Stimulated activated naive CD8-positive, alpha-beta T cell treated with anti-CD3 and anti-CD28 coated beads, Interleukin-15, amount 100 ng/mL, for 72 hours (primary cell): ENCODE results near the gene CRYGN.

Experiments used
- ATAC-seq: fragments of 150-1000 bp; cut with Tn5 transposase; 2 replicates; pipeline ENCODE4 v1.10.0; 2021; ENCODE audit warnings: mild to moderate bottlenecking, moderate library complexity
- DNase-seq, 2 donors: peaks; one replicate each; pipeline ENCODE4 v3.0.0; 2021 to 2022
- H3K27ac Mint-ChIP-seq, 2 donors: one replicate each; pipeline ENCODE4 v1.8.0; 2022; ENCODE audit warnings: mild to moderate bottlenecking in 2 of 2, mixed read lengths in 2 of 2, moderate library complexity in 2 of 2
- H3K27me3 Mint-ChIP-seq: one replicate; pipeline ENCODE4 v1.8.0; 2022; ENCODE audit warnings: mixed read lengths
- H3K4me1 Mint-ChIP-seq: one replicate; pipeline ENCODE4 v1.8.0; 2022; ENCODE audit warnings: mild to moderate bottlenecking, mixed read lengths
- H3K4me3 Mint-ChIP-seq, 2 donors: one replicate each; pipeline ENCODE4 v1.8.0; 2022; ENCODE audit warnings: mild to moderate bottlenecking in 2 of 2, mixed read lengths in 2 of 2, moderate library complexity in 1 of 2
- H3K9me3 Mint-ChIP-seq, 2 donors: one replicate each; pipeline ENCODE4 v1.8.0; 2022; ENCODE audit warnings: mixed read lengths in 2 of 2

CRYGN gene, protein sequence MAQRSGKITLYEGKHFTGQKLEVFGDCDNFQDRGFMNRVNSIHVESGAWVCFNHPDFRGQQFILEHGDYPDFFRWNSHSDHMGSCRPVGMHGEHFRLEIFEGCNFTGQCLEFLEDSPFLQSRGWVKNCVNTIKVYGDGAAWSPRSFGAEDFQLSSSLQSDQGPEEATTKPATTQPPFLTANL

GRCh38 chr7:151439855-151440798, at the start of gene CRYGN:
Gene CRYGN (minus strand): TSS chr7:151440141. CDS start chr7:151439917, 224 bp downstream.
- Mint-ChIP-seq H3K27ac (peak within 1 kb of the TSS; percentile 72 to 77), H3K4me3 (peak within 1 kb of the TSS; percentile 68 to 77)

DNA sequence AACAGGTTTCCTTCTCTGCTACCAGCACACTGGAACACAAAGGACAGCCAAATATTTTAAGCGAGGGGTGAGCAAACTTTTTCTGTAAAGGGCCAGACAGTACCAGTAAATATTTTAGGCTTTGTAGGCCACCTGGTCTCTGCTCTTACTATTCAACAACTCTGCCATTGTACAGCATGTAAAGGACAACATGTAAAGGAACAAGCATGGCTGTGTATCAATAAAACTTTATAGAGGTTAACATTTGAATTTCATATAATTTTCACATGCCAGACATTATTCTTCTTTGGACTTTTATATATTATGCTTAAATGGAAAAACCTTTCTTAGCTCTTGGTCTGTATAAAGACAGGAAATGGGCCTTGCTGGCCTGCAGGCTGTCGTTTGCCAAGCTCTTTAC, 49.6 kb upstream of the CRYGN start:
- Mint-ChIP-seq H3K4me3 (no peak overlapping the region), H3K4me1 (peaks cover 31% of the 10 kb centered on the region), H3K27ac (peak overlapping the region in 1 of 2 donors; percentile 81), H3K27me3 (no peaks in the 10 kb centered on the region), H3K9me3 (no peaks in the 10 kb centered on the region)
- DNase-seq (no peak), ATAC-seq (no peak)

More at GRCh38 chr7:151439855-151440798, at the start of gene CRYGN:
- Mint-ChIP-seq H3K4me1 (peaks cover 44% of the 10 kb centered on the region), H3K9me3 (no peaks in the 10 kb centered on the region), H3K27me3 (no peaks in the 10 kb centered on the region)
- no peak for DNase-seq
- peak; percentile 51 for ATAC-seq

DNA sequence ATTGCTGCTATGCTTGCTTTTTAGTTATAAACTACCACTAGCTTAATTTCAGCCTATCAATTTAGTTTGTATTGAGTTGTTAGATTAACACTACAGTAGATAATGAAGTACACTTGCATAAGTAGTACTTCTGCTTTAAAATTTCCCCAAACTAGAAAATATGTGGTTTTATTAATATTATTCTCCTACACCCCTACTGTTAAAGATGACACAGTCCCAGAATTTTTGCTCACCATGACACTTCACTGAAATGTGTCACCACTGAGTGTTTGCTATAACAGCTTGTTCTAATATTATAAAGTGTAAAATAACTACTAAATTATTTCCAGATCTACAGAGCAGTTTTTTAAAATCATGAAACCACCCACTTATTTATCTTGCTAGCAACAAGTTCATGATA, 48.2 kb upstream of the CRYGN start:
- H3K4me3 Mint-ChIP-seq = no peak overlapping the region
- H3K27me3 Mint-ChIP-seq = no peaks in the 10 kb centered on the region
- no peak overlapping the region for H3K27ac Mint-ChIP-seq
- no peaks in the 10 kb centered on the region for H3K9me3 Mint-ChIP-seq
- ATAC-seq (no peak), DNase-seq (no peak)
- peaks cover 25% of the 10 kb centered on the region for H3K4me1 Mint-ChIP-seq

GRCh38 chr7:151487228-151487627, 47.3 kb upstream of the CRYGN start:
- Mint-ChIP-seq H3K27me3 (no peaks in the 10 kb centered on the region), H3K27ac (peak overlapping the region in 1 of 2 donors; percentile 66), H3K9me3 (no peaks in the 10 kb centered on the region), H3K4me3 (no peak overlapping the region), H3K4me1 (peaks cover 30% of the 10 kb centered on the region)
- DNase-seq = no peak
- ATAC-seq = no peak

- no peak for DNase-seq
- ATAC-seq = no peak
- peaks cover 36% of the 10 kb centered on the region for H3K4me1 Mint-ChIP-seq
- H3K27ac Mint-ChIP-seq = no peak overlapping the region
- H3K4me3 Mint-ChIP-seq = no peak overlapping the region
- no peaks in the 10 kb centered on the region for H3K27me3 Mint-ChIP-seq
- H3K9me3 Mint-ChIP-seq = no peaks in the 10 kb centered on the region
Measured at GRCh38 chr7:151486074-151486473, 46.1 kb upstream of the CRYGN start.

GRCh38 chr7:151484971-151485707, 45.2 kb upstream of the CRYGN start:
- Mint-ChIP-seq H3K4me3 (no peak overlapping the region), H3K9me3 (no peaks in the 10 kb centered on the region), H3K4me1 (peaks cover 36% of the 10 kb centered on the region), H3K27me3 (no peaks in the 10 kb centered on the region), H3K27ac (peak overlapping the region in 1 of 2 donors; percentile 8)
- ATAC-seq (no peak), DNase-seq (no peak)

GRCh38 chr7:151483711-151483983, 43.7 kb upstream of the CRYGN start:
- no peak overlapping the region for H3K4me3 Mint-ChIP-seq
- H3K4me1 Mint-ChIP-seq = peaks cover 36% of the 10 kb centered on the region
- no peaks in the 10 kb centered on the region for H3K27me3 Mint-ChIP-seq
- DNase-seq (no peak), ATAC-seq (no peak)
- no peak overlapping the region for H3K27ac Mint-ChIP-seq
- H3K9me3 Mint-ChIP-seq = no peaks in the 10 kb centered on the region

GRCh38 chr7:151482883-151483710, 43.2 kb upstream of the CRYGN start:
- H3K4me3 Mint-ChIP-seq = no peak overlapping the region
- ATAC-seq (no peak), DNase-seq (no peak)
- no peak overlapping the region for H3K27ac Mint-ChIP-seq
- no peaks in the 10 kb centered on the region for H3K9me3 Mint-ChIP-seq
- H3K27me3 Mint-ChIP-seq = no peaks in the 10 kb centered on the region
- H3K4me1 Mint-ChIP-seq = peaks cover 36% of the 10 kb centered on the region

DNA sequence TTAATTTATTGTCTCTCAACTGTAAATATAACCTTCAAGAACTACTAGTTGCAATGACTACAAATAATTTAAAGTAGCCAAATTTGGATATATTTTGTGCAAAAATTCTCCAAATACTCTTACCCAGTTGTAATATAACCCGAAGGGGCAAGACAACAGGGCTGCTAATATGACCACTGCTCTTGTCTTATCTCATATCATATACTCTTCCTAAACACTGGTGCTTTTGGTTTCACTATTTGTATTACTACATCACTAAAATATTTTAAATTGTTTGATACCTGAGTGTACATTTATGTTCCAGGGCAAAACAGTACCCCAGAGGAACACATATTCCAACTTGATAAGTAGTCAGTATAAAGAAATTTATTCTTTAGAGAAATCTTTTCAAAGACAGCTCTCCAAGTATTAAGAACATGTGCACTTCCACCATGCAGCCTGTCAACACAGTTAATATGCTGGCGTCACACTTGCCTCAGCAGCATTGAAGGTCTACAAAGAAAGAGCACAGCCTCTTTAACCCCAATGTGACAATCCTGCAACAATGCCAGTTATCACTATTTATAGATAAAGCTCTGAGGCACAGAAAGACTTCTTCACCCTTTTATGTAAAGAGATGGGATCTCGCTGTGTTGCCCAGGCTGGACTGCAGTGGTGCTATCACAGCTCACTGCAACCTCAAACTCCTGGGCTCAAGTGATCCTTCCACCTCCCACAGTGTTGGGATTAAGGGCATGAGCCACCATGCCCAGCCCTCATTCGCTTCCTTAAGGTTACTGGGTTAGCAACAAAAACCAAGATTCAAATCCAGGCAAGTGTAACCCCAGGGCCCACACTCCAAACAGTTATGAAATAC, 41.9 kb upstream of the CRYGN start:
- H3K9me3 Mint-ChIP-seq = no peaks in the 10 kb centered on the region
- no peak overlapping the region for H3K27ac Mint-ChIP-seq
- DNase-seq (no peak), ATAC-seq (no peak)
- H3K4me1 Mint-ChIP-seq = peaks cover 36% of the 10 kb centered on the region
- no peaks in the 10 kb centered on the region for H3K27me3 Mint-ChIP-seq
- no peak overlapping the region for H3K4me3 Mint-ChIP-seq

DNA sequence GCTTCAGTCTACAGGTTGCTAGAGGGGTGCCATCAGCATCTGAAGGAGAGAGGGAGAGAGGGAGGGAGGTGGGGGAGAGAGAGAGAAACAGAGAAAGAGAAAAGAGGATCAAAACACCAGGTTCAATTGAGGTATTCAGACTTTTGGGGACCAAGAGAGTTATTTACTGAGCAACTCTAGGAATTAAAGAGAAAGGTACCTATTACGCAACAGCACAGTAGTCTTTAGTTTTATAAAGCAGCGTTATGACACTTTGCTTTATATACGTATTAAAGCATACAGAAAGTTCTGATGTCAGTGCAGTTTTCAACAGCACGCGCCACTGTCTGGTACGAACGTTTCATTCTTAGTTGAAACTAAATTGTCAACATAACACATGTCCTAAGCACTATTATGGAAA, 37.9 kb upstream of the CRYGN start:
- no peak for ATAC-seq
- peaks cover 23% of the 10 kb centered on the region for H3K4me1 Mint-ChIP-seq
- H3K27me3 Mint-ChIP-seq = no peaks in the 10 kb centered on the region
- no peak overlapping the region for H3K4me3 Mint-ChIP-seq
- no peak for DNase-seq
- no peak overlapping the region for H3K27ac Mint-ChIP-seq
- H3K9me3 Mint-ChIP-seq = no peaks in the 10 kb centered on the region

DNA sequence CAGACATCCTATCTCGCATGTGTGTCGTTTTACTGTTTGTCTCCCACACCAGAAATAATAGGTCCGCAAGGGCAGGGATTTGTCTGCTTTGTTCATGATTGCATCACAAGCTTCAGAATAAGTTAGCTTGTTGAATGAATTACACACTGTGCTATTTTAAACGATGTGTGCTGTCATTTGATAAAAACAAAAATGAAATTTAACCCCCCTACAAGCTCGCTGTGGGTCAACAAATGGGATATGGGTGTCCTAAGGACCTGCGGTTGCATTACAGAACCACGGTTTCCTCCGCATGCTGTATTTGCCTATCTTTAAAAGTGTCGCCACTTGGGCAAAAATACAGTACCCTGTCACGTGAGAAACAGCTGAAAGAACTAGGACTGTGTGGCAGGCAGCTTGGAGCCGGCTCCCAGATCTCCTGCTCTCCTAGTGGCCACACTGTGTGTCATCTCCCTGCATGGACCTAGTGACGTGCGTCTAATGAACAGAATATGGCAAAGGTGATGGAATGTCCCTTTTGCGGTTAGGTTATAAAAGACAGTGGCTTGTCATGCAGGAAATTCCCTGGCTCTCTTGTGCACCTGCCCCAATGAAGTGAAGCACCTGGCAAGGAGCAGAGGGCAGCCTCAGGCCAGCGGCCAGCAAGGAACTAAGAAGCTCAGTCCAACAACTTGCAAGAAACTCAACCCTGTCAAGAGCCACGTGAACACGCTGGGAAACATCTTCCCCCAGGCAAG, 32.9 kb upstream of the CRYGN start:
- H3K27ac Mint-ChIP-seq = no peak overlapping the region
- peak overlapping the region; percentile 43 for H3K4me3 Mint-ChIP-seq
- ATAC-seq (no peak), DNase-seq (no peak)
- H3K9me3 Mint-ChIP-seq = no peaks in the 10 kb centered on the region
- H3K4me1 Mint-ChIP-seq = peaks cover 51% of the 10 kb centered on the region
- H3K27me3 Mint-ChIP-seq = no peaks in the 10 kb centered on the region

GRCh38 chr7:151470711-151471110, 30.8 kb upstream of the CRYGN start:
- Mint-ChIP-seq H3K27ac (no peak overlapping the region), H3K27me3 (no peaks in the 10 kb centered on the region), H3K9me3 (no peaks in the 10 kb centered on the region), H3K4me1 (peaks cover 51% of the 10 kb centered on the region), H3K4me3 (no peak overlapping the region)
- no peak for DNase-seq
- ATAC-seq = no peak

- Mint-ChIP-seq H3K4me3 (no peak overlapping the region), H3K4me1 (peaks cover 51% of the 10 kb centered on the region), H3K9me3 (peaks cover 0 to 2% of the 10 kb centered on the region in 2 donors), H3K27me3 (no peaks in the 10 kb centered on the region), H3K27ac (no peak overlapping the region)
- DNase-seq = no peak
- ATAC-seq = no peak
Measured at GRCh38 chr7:151469281-151469680, 29.3 kb upstream of the CRYGN start.
